Activated naive CD4-positive, alpha-beta T cell treated with anti-CD3 and anti-CD28 coated beads, Interleukin-2, amount 50 U/mL, for 72 hours (primary cell): Measurements from ENCODE around the gene ATG13. TPM values are rescaled to one million over a fixed set of nuclear protein-coding genes. Genes with fewer than 3 reads are reported as not detected.

Experiments
- ATAC-seq, 2 donors: fragments of 150-1000 bp; cut with Tn5 transposase; 2 replicates each; pipeline ENCODE4 v1.10.0; 2021; ENCODE audit warnings: mild to moderate bottlenecking in 2 of 2, moderate library complexity in 2 of 2
- DNase-seq, 2 donors: peaks; one replicate each; pipeline ENCODE4 v3.0.0; 2021 to 2022; ENCODE audit warnings: low spot score in 2 of 2
- H3K27ac Mint-ChIP-seq, 2 donors: one replicate each; pipeline ENCODE4 v1.8.0; 2022; ENCODE audit warnings: mild to moderate bottlenecking in 2 of 2, mixed read lengths in 2 of 2
- H3K36me3 Mint-ChIP-seq, 2 donors: one replicate each; pipeline ENCODE4 v1.8.0; 2022; ENCODE audit warnings: mixed read lengths in 2 of 2
- H3K9me3 Mint-ChIP-seq, 2 donors: one replicate each; pipeline ENCODE4 v1.8.0; 2022; ENCODE audit warnings: mixed read lengths in 2 of 2
- total RNA-seq, 2 donors: library from RNA; stranded (reverse); gene quantifications; one replicate each; pipeline ENCODE4 v1.2.3, GENCODE V29; 2022

Gene ATG13
- total RNA-seq, 2 donors from 2014 or later: 54.0 to 99.9 TPM

GRCh38 chr11:46677169-46677568 is 59.8 kb downstream of the ATG13 start:
- peaks cover 5 to 13% of the 10 kb centered on the region in 2 donors for H3K36me3 Mint-ChIP-seq
- peak overlapping the region; percentile 14 to 95 for H3K27ac Mint-ChIP-seq
- no peaks in the 10 kb centered on the region for H3K9me3 Mint-ChIP-seq
- DNase-seq (no peak), ATAC-seq (no peak)

DNA sequence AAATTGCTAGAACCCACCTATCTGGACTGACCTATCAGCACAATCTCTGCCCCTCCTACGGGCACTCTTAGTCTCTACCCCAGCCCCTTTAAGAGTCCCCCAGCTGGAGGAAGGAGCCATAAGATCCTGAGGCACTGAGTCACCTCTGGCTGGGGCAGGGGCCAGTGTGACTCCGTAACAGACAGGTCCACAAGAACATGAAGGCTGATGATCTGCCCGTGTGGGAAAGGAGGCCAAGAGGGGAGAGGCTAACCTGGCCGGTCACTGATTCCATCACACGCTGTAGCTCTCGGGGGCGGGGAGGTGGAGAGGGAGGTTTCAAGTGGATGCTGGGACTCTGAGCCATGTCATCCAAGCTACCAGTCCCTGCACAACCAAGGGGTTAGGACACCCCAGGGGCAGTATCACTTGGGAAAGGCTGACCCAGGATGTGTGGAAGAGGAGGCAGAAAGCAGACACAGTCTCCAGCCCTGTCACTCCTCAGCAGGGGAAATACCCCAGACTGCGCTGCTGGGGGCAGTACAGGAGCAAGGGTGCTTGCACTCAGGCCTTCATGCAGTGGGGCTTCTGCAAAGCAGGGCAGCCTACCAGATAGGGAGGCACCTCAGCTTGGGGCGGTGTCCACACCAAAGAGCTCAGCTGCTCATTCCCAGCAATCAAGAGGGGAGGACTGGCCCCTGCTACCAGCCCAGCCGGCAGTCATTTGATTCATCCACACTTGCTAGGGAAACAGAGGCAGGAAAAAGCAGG is 60.8 kb downstream of the ATG13 start:
- peak in 1 of 2 donors; percentile 4 for ATAC-seq
- H3K27ac Mint-ChIP-seq: peak overlapping the region; percentile 52 to 65
- DNase-seq: no peak
- H3K9me3 Mint-ChIP-seq: no peaks in the 10 kb centered on the region
- H3K36me3 Mint-ChIP-seq: peaks cover 5% of the 10 kb centered on the region in 2 donors

- Mint-ChIP-seq H3K27ac (peak overlapping the region in 1 of 2 donors; percentile 52), H3K36me3 (peaks cover 4 to 5% of the 10 kb centered on the region in 2 donors), H3K9me3 (no peaks in the 10 kb centered on the region)
- DNase-seq: no peak
- no peak for ATAC-seq
Observed at GRCh38 chr11:46678741-46679130, 61.4 kb downstream of the ATG13 start.

DNA sequence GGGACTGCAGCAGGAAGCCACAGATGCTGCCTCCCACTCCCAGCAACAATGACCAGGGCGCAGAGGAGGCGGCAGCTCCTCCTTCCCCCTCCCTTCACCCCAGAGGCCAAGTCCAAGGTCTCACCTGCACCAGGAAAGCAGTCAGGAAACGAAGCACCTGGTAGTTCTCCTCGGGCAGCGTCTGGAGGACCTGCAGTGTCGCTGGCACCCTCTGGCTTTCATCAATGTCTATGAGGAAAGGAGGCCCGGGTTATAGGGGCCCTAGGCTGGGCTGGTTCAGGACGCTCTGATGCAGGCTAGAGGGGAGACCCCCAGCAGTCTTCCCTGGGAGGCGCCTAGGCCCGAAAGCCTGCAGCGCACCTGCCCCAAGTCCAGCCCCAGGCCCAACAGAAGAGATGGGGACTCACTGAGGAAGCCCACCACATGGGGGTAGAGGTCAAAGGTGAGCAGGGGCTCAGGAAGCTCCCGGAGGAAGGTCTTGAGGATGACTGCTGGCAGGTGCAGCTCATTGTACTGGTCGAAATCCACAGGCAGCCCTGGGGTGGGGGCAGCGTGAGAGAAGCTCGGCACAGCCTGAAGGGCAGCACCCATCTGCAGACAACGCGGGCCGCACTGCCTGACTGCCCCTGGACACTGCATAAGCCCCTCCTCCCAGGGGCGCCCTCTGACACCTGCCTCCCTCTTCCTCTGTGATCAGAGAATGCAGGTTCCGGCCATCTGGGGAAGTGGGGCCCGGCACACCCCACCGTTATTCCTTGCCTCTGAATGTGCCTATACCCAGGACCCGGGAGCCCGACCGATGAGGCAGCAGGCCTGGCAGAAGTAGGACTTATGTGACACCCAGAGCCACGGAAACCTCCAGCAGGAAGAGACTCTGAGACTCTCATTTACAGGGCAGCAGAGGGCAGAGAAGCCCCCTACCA is 62.1 kb downstream of the ATG13 start:
- peaks cover 4 to 5% of the 10 kb centered on the region in 2 donors for H3K36me3 Mint-ChIP-seq
- ATAC-seq (no peak), DNase-seq (no peak)
- no peaks in the 10 kb centered on the region for H3K9me3 Mint-ChIP-seq
- H3K27ac Mint-ChIP-seq: peak overlapping the region; percentile 36 to 52

- H3K36me3 Mint-ChIP-seq: peaks cover 4 to 5% of the 10 kb centered on the region in 2 donors
Observed at GRCh38 chr11:46680164-46680760, 62.9 kb downstream of the ATG13 start.

DNA sequence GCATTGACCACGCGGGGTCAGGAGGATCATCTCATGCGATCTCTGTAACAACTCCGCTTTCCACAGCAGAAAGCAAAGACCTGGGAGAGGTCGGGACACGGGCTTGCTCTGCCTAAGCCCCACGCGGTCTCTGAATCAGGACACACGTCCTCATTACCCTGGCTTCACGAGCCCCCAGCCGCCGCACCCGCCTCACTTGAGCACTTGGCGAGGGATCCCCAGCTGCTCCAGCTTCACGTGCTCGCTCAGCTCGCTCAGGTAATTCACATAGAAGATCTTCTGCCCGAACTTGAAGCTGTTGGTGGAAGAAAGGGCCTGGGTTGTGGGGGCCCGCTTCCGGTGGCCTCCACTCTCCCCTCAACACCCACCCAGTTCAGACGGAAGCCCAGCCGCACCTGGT is 63.5 kb downstream of the ATG13 start:
- ATAC-seq: no peak
- no peak overlapping the region for H3K27ac Mint-ChIP-seq
- no peaks in the 10 kb centered on the region for H3K9me3 Mint-ChIP-seq
- DNase-seq: no peak
- H3K36me3 Mint-ChIP-seq: peaks cover 4 to 5% of the 10 kb centered on the region in 2 donors

More at GRCh38 chr11:46680164-46680760, 62.9 kb downstream of the ATG13 start:
- ATAC-seq (no peak), DNase-seq (no peak)
- Mint-ChIP-seq H3K27ac (no peak overlapping the region), H3K9me3 (no peaks in the 10 kb centered on the region)

- Mint-ChIP-seq H3K27ac (peak overlapping the region in 1 of 2 donors; percentile 86), H3K9me3 (no peaks in the 10 kb centered on the region), H3K36me3 (peaks cover 4 to 5% of the 10 kb centered on the region in 2 donors)
- DNase-seq (no peak), ATAC-seq (no peak)
Observed at GRCh38 chr11:46681814-46682213, 64.5 kb downstream of the ATG13 start.

DNA sequence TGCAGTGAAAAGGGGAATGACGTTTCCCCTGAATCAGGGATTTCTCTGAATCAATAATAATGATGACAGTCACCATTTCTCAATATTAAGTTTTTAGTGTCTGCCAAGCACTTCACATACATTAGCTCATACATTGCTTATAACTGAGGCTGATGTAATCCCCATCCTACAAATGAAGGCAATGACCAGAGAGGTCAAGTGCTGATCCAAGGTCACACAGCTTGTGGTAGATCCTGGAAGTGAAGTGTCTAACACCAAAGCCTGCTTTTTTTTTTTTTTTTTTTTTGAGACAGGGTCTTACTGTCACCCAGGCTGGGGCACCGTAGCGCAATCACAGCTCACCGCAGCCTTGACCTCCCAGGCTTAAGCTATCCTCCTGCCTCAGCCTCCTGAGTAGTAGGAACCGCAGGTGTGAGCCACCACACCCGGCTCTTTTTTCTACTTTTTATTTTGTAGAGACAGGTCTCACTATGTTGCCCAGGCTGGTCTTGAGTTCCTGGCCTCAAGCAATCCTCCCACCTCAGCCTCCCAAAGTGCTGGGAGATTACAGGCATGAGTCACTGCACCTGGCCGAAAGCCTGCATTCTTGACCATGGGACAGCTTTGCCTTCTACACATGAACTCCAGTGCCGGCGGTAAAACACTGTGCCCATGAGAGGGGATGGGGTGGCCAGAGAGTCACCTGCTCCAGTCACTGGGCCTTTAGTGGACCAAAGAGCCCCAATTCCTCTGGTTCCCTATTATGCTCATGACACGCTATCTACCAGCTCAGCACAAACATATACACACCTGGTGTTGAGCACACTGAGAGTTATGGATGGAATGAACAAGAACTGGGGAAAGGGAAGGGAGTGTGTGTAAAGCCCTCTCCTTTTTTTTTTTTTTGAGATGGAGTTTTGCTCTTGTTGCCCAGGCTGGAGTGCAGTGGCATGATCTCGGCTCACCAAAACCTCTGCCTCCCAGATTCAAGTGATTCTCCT is 65.7 kb downstream of the ATG13 start:
- peaks cover 0 to 5% of the 10 kb centered on the region in 2 donors for H3K36me3 Mint-ChIP-seq
- peak overlapping the region in 1 of 2 donors; percentile 65 for H3K27ac Mint-ChIP-seq
- H3K9me3 Mint-ChIP-seq: no peaks in the 10 kb centered on the region
- ATAC-seq: no peak
- DNase-seq: no peak

GRCh38 chr11:46684367-46684766 is 67.0 kb downstream of the ATG13 start:
- DNase-seq (no peak), ATAC-seq (no peak)
- no peaks in the 10 kb centered on the region for H3K9me3 Mint-ChIP-seq
- no peak overlapping the region for H3K27ac Mint-ChIP-seq
- no peaks in the 10 kb centered on the region for H3K36me3 Mint-ChIP-seq

- Mint-ChIP-seq H3K27ac (peak overlapping the region; percentile 69 to 88), H3K9me3 (no peaks in the 10 kb centered on the region), H3K36me3 (no peaks in the 10 kb centered on the region)
- ATAC-seq (no peak), DNase-seq (no peak)
Observed at GRCh38 chr11:46686886-46687795, 69.8 kb downstream of the ATG13 start.

DNA sequence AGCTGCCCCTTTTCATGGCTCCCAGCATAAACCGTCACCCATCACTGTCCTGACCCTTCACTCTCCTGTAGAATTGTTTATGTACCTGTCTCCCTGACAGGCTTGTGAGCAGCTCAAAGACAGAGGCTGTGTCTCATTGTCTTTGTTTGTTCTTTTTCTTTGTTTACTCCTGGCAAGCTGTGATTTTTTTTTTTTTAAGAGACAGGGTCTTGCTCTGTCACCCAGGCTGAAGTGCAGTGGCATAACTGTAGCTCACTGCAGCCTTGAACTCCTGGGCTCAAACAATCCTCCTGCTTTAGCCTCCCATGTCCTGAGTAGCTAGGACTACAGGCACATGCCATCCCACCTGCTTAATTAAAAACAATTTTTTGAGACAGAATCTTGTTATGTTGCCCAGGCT is 73.3 kb downstream of the ATG13 start:
- Mint-ChIP-seq H3K9me3 (no peaks in the 10 kb centered on the region), H3K27ac (peak overlapping the region; percentile 7 to 17), H3K36me3 (no peaks in the 10 kb centered on the region)
- no peak for DNase-seq
- no peak for ATAC-seq

- ATAC-seq (no peak), DNase-seq (no peak)
- H3K36me3 Mint-ChIP-seq: no peaks in the 10 kb centered on the region
- no peak overlapping the region for H3K27ac Mint-ChIP-seq
- no peaks in the 10 kb centered on the region for H3K9me3 Mint-ChIP-seq
Observed at GRCh38 chr11:46692450-46692849, 75.1 kb downstream of the ATG13 start.

GRCh38 chr11:46693597-46694012 is 76.3 kb downstream of the ATG13 start:
- H3K9me3 Mint-ChIP-seq: no peaks in the 10 kb centered on the region
- ATAC-seq (no peak), DNase-seq (no peak)
- H3K27ac Mint-ChIP-seq: no peak overlapping the region
- no peaks in the 10 kb centered on the region for H3K36me3 Mint-ChIP-seq

DNA sequence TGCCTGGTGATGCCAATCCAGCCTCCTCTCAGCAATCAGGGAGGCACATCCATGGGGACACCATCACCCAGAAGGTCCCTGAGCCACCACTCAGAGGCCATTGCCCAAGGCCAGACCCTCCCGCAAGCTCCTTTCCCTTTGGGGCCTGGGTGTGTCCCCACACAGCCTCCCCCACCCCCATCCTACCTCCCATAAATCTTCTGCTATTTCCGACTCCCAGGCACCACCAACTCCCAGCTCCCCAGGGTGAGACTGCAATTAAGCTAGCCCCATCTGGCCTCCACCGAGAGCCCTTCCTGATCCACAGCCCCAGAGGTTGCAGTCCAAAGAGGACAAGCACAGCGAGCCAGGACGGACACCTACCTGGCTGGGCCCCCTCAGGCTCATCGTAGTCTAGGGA is 76.7 kb downstream of the ATG13 start:
- Mint-ChIP-seq H3K27ac (peak overlapping the region in 1 of 2 donors; percentile 60), H3K9me3 (no peaks in the 10 kb centered on the region), H3K36me3 (no peaks in the 10 kb centered on the region)
- DNase-seq: no peak
- no peak for ATAC-seq

GRCh38 chr11:46694607-46695006 is 77.3 kb downstream of the ATG13 start:
- Mint-ChIP-seq H3K36me3 (no peaks in the 10 kb centered on the region), H3K27ac (peak overlapping the region in 1 of 2 donors; percentile 69), H3K9me3 (no peaks in the 10 kb centered on the region)
- ATAC-seq: no peak
- DNase-seq: no peak
